IPS-11a (cell line): ENCODE data around the gene MAML3.
"Not testable (repeated sequence)": the region's sequence is repeated elsewhere in the genome, so short reads cannot be mapped to it uniquely, and the experiment has no call there.

Source experiments
- H3K4me3 ChIP-seq: one replicate; pipeline ENCODE4 v1.5.1; 2013; ENCODE audit warnings: low read depth, low read length, control low read depth

The MAML3 gene

GRCh38 chr4:139710073-139710472 lies 443.9 kb downstream of the MAML3 start:
- H3K4me3 ChIP-seq = no peak overlapping the region

GRCh38 chr4:139709660-139710059 lies 444.3 kb downstream of the MAML3 start:
- no peak overlapping the region for H3K4me3 ChIP-seq

GRCh38 chr4:139704915-139705485 lies 449.0 kb downstream of the MAML3 start:
- no peak overlapping the region for H3K4me3 ChIP-seq

- H3K4me3 ChIP-seq = no peak overlapping the region
Observed at GRCh38 chr4:139700568-139700967, 453.4 kb downstream of the MAML3 start.

- not testable (repeated sequence) for H3K4me3 ChIP-seq
Observed at GRCh38 chr4:139698167-139698925, 455.6 kb downstream of the MAML3 start.

- H3K4me3 ChIP-seq = no peak overlapping the region
Observed at GRCh38 chr4:139696491-139696890, 457.5 kb downstream of the MAML3 start.

GRCh38 chr4:139694522-139695107 lies 459.4 kb downstream of the MAML3 start:
- H3K4me3 ChIP-seq = no peak overlapping the region

- no peak overlapping the region for H3K4me3 ChIP-seq
Observed at GRCh38 chr4:139692309-139693012, 461.5 kb downstream of the MAML3 start.

GRCh38 chr4:139690419-139690818 lies 463.6 kb downstream of the MAML3 start:
- no peak overlapping the region for H3K4me3 ChIP-seq

- no peak overlapping the region for H3K4me3 ChIP-seq
Observed at GRCh38 chr4:139689093-139689722, 464.8 kb downstream of the MAML3 start.

GRCh38 chr4:139686988-139687387 lies 467.0 kb downstream of the MAML3 start:
- no peak overlapping the region for H3K4me3 ChIP-seq

GRCh38 chr4:139686130-139686529 lies 467.9 kb downstream of the MAML3 start:
- no peak overlapping the region for H3K4me3 ChIP-seq

GRCh38 chr4:139685180-139685579 lies 468.8 kb downstream of the MAML3 start:
- no peak overlapping the region for H3K4me3 ChIP-seq

- no peak overlapping the region for H3K4me3 ChIP-seq
Observed at GRCh38 chr4:139684351-139684750, 469.6 kb downstream of the MAML3 start.

- no peak overlapping the region for H3K4me3 ChIP-seq
Observed at GRCh38 chr4:139682741-139683151, 471.2 kb downstream of the MAML3 start.

GRCh38 chr4:139682309-139682708 lies 471.7 kb downstream of the MAML3 start:
- no peak overlapping the region for H3K4me3 ChIP-seq

GRCh38 chr4:139676913-139677585 lies 476.9 kb downstream of the MAML3 start:
- no peak overlapping the region for H3K4me3 ChIP-seq

GRCh38 chr4:139676365-139676764 lies 477.6 kb downstream of the MAML3 start:
- no peak overlapping the region for H3K4me3 ChIP-seq

- no peak overlapping the region for H3K4me3 ChIP-seq
Observed at GRCh38 chr4:139675651-139676050, 478.3 kb downstream of the MAML3 start.

GRCh38 chr4:139674875-139675550 lies 479.0 kb downstream of the MAML3 start:
- no peak overlapping the region for H3K4me3 ChIP-seq
